DOHH2 (cell line): ENCODE measurements around the gene S100A3.

ENCODE experiments used
- CTCF ChIP-seq: fragments of 200-600 bp; sonication (generic); IDR thresholded peaks from one replicate; pipeline ENCODE4 v1.5.1; 2014; ENCODE audit warnings: antibody characterized with exemption, mild to moderate bottlenecking, low read depth, low read length; ENCODE audit not compliant: poor library complexity, severe bottlenecking
- EZH2phosphoT487 ChIP-seq: fragments of 200-600 bp; sonication (generic); IDR thresholded peaks from 2 replicates; pipeline ENCODE4 v1.6.1; 2017; ENCODE audit warnings: borderline replicate concordance, mild to moderate bottlenecking, antibody characterized with exemption, low read length, moderate library complexity, mixed read lengths

- TF ChIP-seq CTCF (no peak), EZH2phosphoT487 (no peak)
These were observed 17.6 kb upstream of the S100A3 start for GRCh38 chr1:153566414-153567371.
